Measurements from ENCODE around the gene MYEOV. TPM values are rescaled to one million over a fixed set of nuclear protein-coding genes. Genes with fewer than 3 reads are reported as not detected.

The MYEOV gene
- total and polyA plus RNA-seq, 10 of the 15 experiments (the other 5 are each of a cell fraction or from before 2014, with no cell fraction given) = 0.05 to 0.40 (median 0.26) TPM; not detected in 3

GRCh38 chr11:69291459-69292110 is 2.4 kb upstream of the MYEOV start:
- H3K4me2 ChIP-seq (ENCODE audit: control insufficient read depth, insufficient read depth) = no peak overlapping the region
- in situ Hi-C loops (cut with MboI) (loop anchor here (5.0 kb wide), 1 partner anchor 351 kb away; the partner anchor contains the start of gene CCND1), intact Hi-C loops (cut with micrococcal nuclease; ENCODE audit: unreplicated experiment) (loop anchor here (1.0 kb wide), 1 partner anchor 352 kb away; no protein-coding TSS in a partner anchor)
- POLR2A ChIA-PET = no interaction called here
- no peaks in the 10 kb centered on the region for H4K20me1 ChIP-seq (ENCODE audit: control insufficient read depth, insufficient read depth)
- H3K4me3 ChIP-seq = no peak overlapping the region
- peaks cover 11% of the 10 kb centered on the region for H3K4me1 ChIP-seq (ENCODE audit: control insufficient read depth, insufficient read depth, low read length)
- TF ChIP-seq TCF7 (IDR thresholded peaks at IDR 0.05; ENCODE audit: borderline replicate concordance) (no peak), HDGF (IDR thresholded peaks at IDR 0.05) (peak; percentile 62; the same call in 1 of the 2 replicates)
- H3K27ac ChIP-seq (ENCODE audit: control insufficient read depth, insufficient read depth) = no peak overlapping the region
- H2AFZ ChIP-seq (ENCODE audit: control insufficient read depth, low read depth, low read length) = no peak overlapping the region
- FAIRE-seq = no peak
- SMC1A ChIA-PET (ENCODE audit: uncharacterized antibody, unreplicated experiment) = interaction anchor here (2.1 to 4.1 kb wide), 2 partner anchors 32 to 352 kb away, joined by 10 to 18 read pairs; no protein-coding TSS in a partner anchor
- DNase-seq (ENCODE audit: low read depth, low spot score) = no peak
- no peaks in the 10 kb centered on the region for H3K36me3 ChIP-seq (ENCODE audit: control insufficient read depth in 2 of 2, insufficient read depth in 2 of 2, low read length in 1 of 2)
- 53% methylated on average over 4 of the region's 4 CpGs for WGBS (ENCODE audit: insufficient coverage, insufficient replicate concordance, low lambda C conversion rate, missing lambda C conversion rate)
- BruUV-seq (replicated peaks) = no TSS peak
- no peaks in the 10 kb centered on the region; the same call in 2 of the 3 replicates for H3K9me3 ChIP-seq (replicated peaks; ENCODE audit: control insufficient read depth, insufficient read depth, low read length)
- H3K27me3 ChIP-seq (replicated peaks in 1 of 2; ENCODE audit: control insufficient read depth in 2 of 2, insufficient read depth in 2 of 2, low read length in 1 of 2) = no peaks in the 10 kb centered on the region
- CTCF ChIA-PET = interaction anchor here (1.1 to 3.4 kb wide), 5 partner anchors 11 to 380 kb away, joined by 3 to 17 read pairs (median 6); no protein-coding TSS in a partner anchor
- RAD21 ChIA-PET (ENCODE audit: unreplicated experiment) = interaction anchor here (0.8 kb wide), 1 partner anchor 190 kb away, joined by 3 read pairs; no protein-coding TSS in a partner anchor
- ATAC-seq = no peak
- H3K9ac ChIP-seq (ENCODE audit: control insufficient read depth, insufficient read depth, low read length) = no peak overlapping the region
- no peaks in the 10 kb centered on the region for H3K79me2 ChIP-seq (ENCODE audit: control insufficient read depth, insufficient read depth, low read length)

DNA sequence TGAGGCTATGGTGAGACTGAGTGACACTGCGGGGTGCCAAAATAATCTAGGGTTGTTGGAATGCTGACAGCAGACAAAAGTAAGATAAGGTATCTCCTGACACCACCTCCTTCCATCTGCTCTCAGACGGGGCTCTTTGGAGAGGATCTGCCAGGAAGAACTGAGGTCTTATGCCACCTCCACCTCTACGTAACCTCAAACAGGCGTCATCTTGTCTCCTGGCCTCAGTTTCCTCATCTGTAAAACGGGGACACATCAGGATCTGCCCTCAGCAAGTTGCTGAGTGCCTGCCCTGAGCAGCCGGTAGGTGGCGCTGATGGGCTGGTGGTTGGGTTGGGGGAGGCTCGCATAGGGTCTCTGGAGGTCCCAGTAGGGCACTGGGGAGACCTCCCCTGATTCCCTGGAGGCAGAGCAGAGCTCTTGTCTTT is 1.7 kb upstream of the MYEOV start:
- CTCF ChIA-PET = interaction anchor here (0.6 to 3.6 kb wide), 28 partner anchors 11 to 379 kb away, joined by 3 to 32 read pairs (median 3); partner anchors contain the start of gene CCND1
- in situ Hi-C loops (cut with MboI) = loop anchor here (5.0 kb wide), 1 partner anchor 350 kb away; the partner anchor contains the start of gene CCND1
- DNase-seq (ENCODE audit: low read depth, low spot score) (no peak), FAIRE-seq (peak; percentile 52), ATAC-seq (no peak)
- Histone ChIP-seq H3K36me3 (ENCODE audit: control insufficient read depth in 2 of 2, insufficient read depth in 2 of 2, low read length in 1 of 2) (no peaks in the 10 kb centered on the region), H3K9me3 (replicated peaks; ENCODE audit: control insufficient read depth, insufficient read depth, low read length) (no peaks in the 10 kb centered on the region; the same call in 2 of the 3 replicates), H2AFZ (ENCODE audit: control insufficient read depth, low read depth, low read length) (no peak overlapping the region), H3K79me2 (ENCODE audit: control insufficient read depth, insufficient read depth, low read length) (no peaks in the 10 kb centered on the region), H3K4me3 (no peak overlapping the region), H4K20me1 (ENCODE audit: control insufficient read depth, insufficient read depth) (no peaks in the 10 kb centered on the region), H3K4me1 (ENCODE audit: control insufficient read depth, insufficient read depth, low read length) (peaks cover 15% of the 10 kb centered on the region), H3K27ac (ENCODE audit: control insufficient read depth, insufficient read depth) (no peak overlapping the region), H3K9ac (ENCODE audit: control insufficient read depth, insufficient read depth, low read length) (no peak overlapping the region), H3K27me3 (replicated peaks in 1 of 2; ENCODE audit: control insufficient read depth in 2 of 2, insufficient read depth in 2 of 2, low read length in 1 of 2) (no peaks in the 10 kb centered on the region), H3K4me2 (ENCODE audit: control insufficient read depth, insufficient read depth) (no peak overlapping the region)
- POLR2A ChIA-PET = interaction anchor here (0.6 to 1.3 kb wide), 2 partner anchors 33 to 177 kb away, joined by 3 to 4 read pairs; no protein-coding TSS in a partner anchor
- SMC1A ChIA-PET (ENCODE audit: uncharacterized antibody, unreplicated experiment) = interaction anchor here (0.7 to 2.1 kb wide), 9 partner anchors 20 to 378 kb away, joined by 3 to 10 read pairs (median 3); no protein-coding TSS in a partner anchor
- WGBS (ENCODE audit: insufficient coverage, insufficient replicate concordance, low lambda C conversion rate, missing lambda C conversion rate) = 7% methylated on average over 8 of the region's 8 CpGs
- intact Hi-C loops (cut with micrococcal nuclease; ENCODE audit: unreplicated experiment) = loop anchor here (1.0 kb wide), 1 partner anchor 351 kb away; no protein-coding TSS in a partner anchor
- TF ChIP-seq, protein P1, sequence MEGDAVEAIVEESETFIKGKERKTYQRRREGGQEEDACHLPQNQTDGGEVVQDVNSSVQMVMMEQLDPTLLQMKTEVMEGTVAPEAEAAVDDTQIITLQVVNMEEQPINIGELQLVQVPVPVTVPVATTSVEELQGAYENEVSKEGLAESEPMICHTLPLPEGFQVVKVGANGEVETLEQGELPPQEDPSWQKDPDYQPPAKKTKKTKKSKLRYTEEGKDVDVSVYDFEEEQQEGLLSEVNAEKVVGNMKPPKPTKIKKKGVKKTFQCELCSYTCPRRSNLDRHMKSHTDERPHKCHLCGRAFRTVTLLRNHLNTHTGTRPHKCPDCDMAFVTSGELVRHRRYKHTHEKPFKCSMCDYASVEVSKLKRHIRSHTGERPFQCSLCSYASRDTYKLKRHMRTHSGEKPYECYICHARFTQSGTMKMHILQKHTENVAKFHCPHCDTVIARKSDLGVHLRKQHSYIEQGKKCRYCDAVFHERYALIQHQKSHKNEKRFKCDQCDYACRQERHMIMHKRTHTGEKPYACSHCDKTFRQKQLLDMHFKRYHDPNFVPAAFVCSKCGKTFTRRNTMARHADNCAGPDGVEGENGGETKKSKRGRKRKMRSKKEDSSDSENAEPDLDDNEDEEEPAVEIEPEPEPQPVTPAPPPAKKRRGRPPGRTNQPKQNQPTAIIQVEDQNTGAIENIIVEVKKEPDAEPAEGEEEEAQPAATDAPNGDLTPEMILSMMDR (IDR thresholded peaks at IDR 0.05 in 2 of 3, conservative IDR thresholded peaks at IDR 0.05 in 1 of 3; ENCODE audit: control insufficient read depth in 2 of 3, extremely low read depth in 1 of 3, insufficient read depth in 1 of 3, low read depth in 3 of 3, low read length in 3 of 3) = peak; percentile 56 to 93 (median 79)
- TF ChIP-seq LARP7 (IDR thresholded peaks at IDR 0.05) (0 out of 2 replicates have a peak, but pooled peaks have one; percentile 14), RUNX3 (IDR thresholded peaks at IDR 0.05; ENCODE audit: low read length) (peak; percentile 21; the same call in 1 of the 2 replicates), SMARCA5 (IDR thresholded peaks at IDR 0.05) (peak; percentile 33; the same call in 1 of the 2 replicates), RAD21 (IDR thresholded peaks at IDR 0.05; ENCODE audit: insufficient read depth, low read depth, low read length) (peak; percentile 77), EZH2 (IDR thresholded peaks at IDR 0.05; ENCODE audit: borderline replicate concordance, control insufficient read depth, low read depth, low read length) (no peak), SMC3 (IDR thresholded peaks at IDR 0.05; ENCODE audit: borderline replicate concordance, low read length) (peak; percentile 61; the same call in 1 of the 2 replicates)
- TF ChIP-seq, protein P2, sequence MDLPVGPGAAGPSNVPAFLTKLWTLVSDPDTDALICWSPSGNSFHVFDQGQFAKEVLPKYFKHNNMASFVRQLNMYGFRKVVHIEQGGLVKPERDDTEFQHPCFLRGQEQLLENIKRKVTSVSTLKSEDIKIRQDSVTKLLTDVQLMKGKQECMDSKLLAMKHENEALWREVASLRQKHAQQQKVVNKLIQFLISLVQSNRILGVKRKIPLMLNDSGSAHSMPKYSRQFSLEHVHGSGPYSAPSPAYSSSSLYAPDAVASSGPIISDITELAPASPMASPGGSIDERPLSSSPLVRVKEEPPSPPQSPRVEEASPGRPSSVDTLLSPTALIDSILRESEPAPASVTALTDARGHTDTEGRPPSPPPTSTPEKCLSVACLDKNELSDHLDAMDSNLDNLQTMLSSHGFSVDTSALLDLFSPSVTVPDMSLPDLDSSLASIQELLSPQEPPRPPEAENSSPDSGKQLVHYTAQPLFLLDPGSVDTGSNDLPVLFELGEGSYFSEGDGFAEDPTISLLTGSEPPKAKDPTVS (IDR thresholded peaks at IDR 0.05; ENCODE audit: low read depth, low read length) = no peak
- no TSS peak for BruUV-seq (replicated peaks)
- RAD21 ChIA-PET (ENCODE audit: unreplicated experiment) = interaction anchor here (0.8 to 1.3 kb wide), 4 partner anchors 124 to 352 kb away, joined by 3 to 8 read pairs (median 4); no protein-coding TSS in a partner anchor
